Activated CD8-positive, alpha-beta memory T cell treated with anti-CD3 and anti-CD28 coated beads, Interleukin-2, amount 50 U/mL, for 4 hours (primary cell): ENCODE results near the gene PYGO2.
A peak's percentile ranks its signal among the peaks of the same experiment; 100 is the strongest.
"Not testable (repeated sequence)": the region's sequence is repeated elsewhere in the genome, so short reads cannot be mapped to it uniquely, and the experiment has no call there.

ENCODE experiments used
- DNase-seq: peaks from one replicate; pipeline ENCODE4 v3.0.0-alpha.2; 2020

The PYGO2 gene

GRCh38 chr1:154940213-154940560 is 21.4 kb downstream of the PYGO2 start:
- DNase-seq, result no peak

- DNase-seq, result no peak
These were observed 22.8 kb downstream of the PYGO2 start for GRCh38 chr1:154938604-154939399.

- DNase-seq, result no peak
These were observed 23.6 kb downstream of the PYGO2 start for GRCh38 chr1:154937988-154938386.

- peak; percentile 89 for DNase-seq
These were observed 24.2 kb downstream of the PYGO2 start for GRCh38 chr1:154937085-154937987.

GRCh38 chr1:154936555-154937084 is 25.0 kb downstream of the PYGO2 start, which contains the start of gene PMVK:
PMVK (minus strand) TSS chr1:154936719; CDS start chr1:154936685, 34 bp downstream.
- DNase-seq, result peak; percentile 92

- DNase-seq, result no peak
These were observed 25.6 kb downstream of the PYGO2 start for GRCh38 chr1:154935749-154936554.

- no peak for DNase-seq
These were observed 27.1 kb downstream of the PYGO2 start for GRCh38 chr1:154934358-154934948.

GRCh38 chr1:154931940-154932487 is 29.6 kb downstream of the PYGO2 start:
- no peak for DNase-seq

- no peak for DNase-seq
These were observed 35.4 kb downstream of the PYGO2 start for GRCh38 chr1:154926201-154926600.

- no peak for DNase-seq
These were observed 36.0 kb downstream of the PYGO2 start for GRCh38 chr1:154925335-154926170.

GRCh38 chr1:154923695-154924094 is 37.9 kb downstream of the PYGO2 start:
- no peak for DNase-seq

- DNase-seq, result no peak
These were observed 48.3 kb downstream of the PYGO2 start for GRCh38 chr1:154913273-154913672.

- no peak for DNase-seq
These were observed 48.8 kb downstream of the PYGO2 start for GRCh38 chr1:154912755-154913154.

- no peak for DNase-seq
These were observed 49.7 kb downstream of the PYGO2 start for GRCh38 chr1:154911691-154912550.

GRCh38 chr1:154910851-154911250 is 50.7 kb downstream of the PYGO2 start:
- no peak for DNase-seq

GRCh38 chr1:154908937-154909336 is 52.6 kb downstream of the PYGO2 start:
- DNase-seq, result no peak

GRCh38 chr1:154908129-154908528 is 53.5 kb downstream of the PYGO2 start:
- not testable (repeated sequence) for DNase-seq
